ENCODE data around the gene LRRC40. TPM values are rescaled to one million over a fixed set of nuclear protein-coding genes. Genes with fewer than 3 reads are reported as not detected.
A peak's percentile ranks its signal among the peaks of the same experiment; 100 is the strongest.
"Not testable (repeated sequence)": the region's sequence is repeated elsewhere in the genome, so short reads cannot be mapped to it uniquely, and the experiment has no call there.

Gene LRRC40
- 17.7 and 19.9 TPM in 2 replicates for total RNA-seq

DNA sequence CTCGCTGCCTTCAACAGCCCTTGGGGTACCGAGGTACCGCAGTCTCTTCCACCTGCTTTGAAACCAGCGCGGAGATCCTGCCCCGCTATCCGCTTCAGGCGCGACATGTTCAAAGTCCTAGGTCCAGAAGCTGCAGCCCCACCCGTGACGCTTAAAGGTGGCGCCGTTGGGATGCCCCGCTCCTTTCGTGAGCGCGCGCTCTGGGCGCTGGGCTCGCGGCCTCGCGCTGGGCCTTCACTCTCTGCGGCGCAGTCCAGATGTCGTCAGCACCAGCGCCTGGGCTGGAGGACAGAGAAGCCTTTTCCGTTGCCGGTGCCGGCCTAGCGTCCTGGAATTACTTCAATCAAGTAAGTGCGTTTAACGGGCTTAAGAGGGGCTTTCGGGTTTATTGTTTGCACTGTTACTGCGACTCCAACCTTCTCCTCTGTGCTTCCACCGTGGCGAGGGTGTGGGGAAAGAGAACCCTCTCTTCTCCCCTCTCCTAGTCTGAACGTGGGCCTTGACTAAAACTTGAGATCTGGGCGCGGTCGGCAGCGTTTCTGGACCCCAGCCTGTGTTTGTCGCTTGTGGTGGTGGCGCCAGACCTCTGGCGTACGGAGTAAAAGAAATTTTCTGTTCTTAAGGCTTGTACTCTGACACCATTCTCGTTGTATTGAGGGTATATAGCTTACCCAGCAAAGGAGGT, at the start of gene LRRC40:
Gene LRRC40 (minus strand): TSS at position 146 of the 685 bp plus-strand sequence. CDS start 39 bp downstream, at position 107.
- peak; percentile 92 to 98 for DNase-seq (ENCODE audit: low read depth in 2 of 2)

- DNase-seq (ENCODE audit: low read depth in 2 of 2), result no peak
These were observed 43.4 kb upstream of the LRRC40 start for GRCh38 chr1:70248729-70249128.

GRCh38 chr1:70247768-70248167, 42.4 kb upstream of the LRRC40 start:
- DNase-seq (ENCODE audit: low read depth in 2 of 2), result no peak

GRCh38 chr1:70247122-70247521, 41.7 kb upstream of the LRRC40 start:
- DNase-seq (ENCODE audit: low read depth in 2 of 2), result no peak

GRCh38 chr1:70239940-70240339, 34.6 kb upstream of the LRRC40 start:
- DNase-seq (ENCODE audit: low read depth in 2 of 2), result no peak

GRCh38 chr1:70234733-70235132, 29.4 kb upstream of the LRRC40 start:
- DNase-seq (ENCODE audit: low read depth in 2 of 2), result no peak

GRCh38 chr1:70231475-70231874, 26.1 kb upstream of the LRRC40 start:
- DNase-seq (ENCODE audit: low read depth in 2 of 2), result no peak

DNA sequence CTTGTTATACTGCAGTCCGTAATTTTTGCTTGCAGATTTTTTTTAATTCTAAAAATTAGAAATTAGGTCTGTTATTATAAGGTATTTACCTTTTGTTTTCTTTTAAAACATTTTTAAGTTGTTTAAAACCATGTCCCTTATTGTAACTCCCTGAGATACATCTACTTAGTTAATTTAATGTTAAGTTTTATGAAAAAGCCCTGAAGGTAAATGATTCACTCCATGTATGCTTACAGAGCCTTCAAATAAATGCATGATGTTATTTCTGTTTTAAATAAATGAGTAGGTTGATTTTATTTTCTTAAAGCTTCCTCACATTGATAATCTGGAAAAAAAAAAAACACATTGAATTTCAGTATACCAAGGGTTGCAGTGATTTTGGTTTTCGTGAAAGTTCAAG, 23.3 kb upstream of the LRRC40 start:
- no peak for DNase-seq (ENCODE audit: low read depth in 2 of 2)

DNA sequence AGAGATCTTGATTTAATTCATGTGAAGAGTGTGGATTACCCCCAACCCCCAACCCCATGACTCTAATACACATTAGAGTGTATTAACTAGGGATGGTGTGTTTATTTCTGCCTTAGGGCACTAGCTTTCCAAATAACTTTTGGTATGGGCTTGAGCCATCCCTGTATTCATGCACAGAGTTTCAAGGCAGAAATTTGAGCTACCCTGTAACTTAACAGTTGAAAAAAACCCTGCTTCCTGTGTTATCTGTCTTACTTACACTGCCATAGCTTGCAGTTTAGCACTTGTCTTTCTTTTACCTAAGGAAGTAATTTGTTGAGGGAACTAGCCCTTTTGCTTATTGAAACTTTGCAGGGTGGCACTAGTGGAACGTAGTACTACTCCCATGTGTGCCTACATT, 22.1 kb upstream of the LRRC40 start:
- no peak for DNase-seq (ENCODE audit: low read depth in 2 of 2)

DNA sequence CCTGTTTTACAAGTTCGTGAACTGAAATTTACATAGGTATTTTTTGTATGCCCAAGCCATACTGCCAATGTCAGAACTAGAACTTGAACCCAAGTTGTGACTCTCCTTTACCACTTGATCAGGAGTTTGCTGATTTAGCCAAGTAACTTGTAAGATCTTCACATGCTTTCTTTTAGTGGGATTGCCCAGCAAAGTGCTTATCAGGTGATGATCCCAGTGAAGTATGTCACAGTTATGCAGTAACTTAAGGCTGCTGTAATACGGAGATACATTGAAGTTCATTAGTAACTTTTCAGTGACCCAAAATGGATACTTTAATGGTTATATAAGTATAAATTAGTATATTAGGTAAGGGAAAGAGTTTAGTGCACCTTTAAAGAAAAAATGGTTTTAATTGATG, 19.6 kb upstream of the LRRC40 start:
- no peak for DNase-seq (ENCODE audit: low read depth in 2 of 2)

DNA sequence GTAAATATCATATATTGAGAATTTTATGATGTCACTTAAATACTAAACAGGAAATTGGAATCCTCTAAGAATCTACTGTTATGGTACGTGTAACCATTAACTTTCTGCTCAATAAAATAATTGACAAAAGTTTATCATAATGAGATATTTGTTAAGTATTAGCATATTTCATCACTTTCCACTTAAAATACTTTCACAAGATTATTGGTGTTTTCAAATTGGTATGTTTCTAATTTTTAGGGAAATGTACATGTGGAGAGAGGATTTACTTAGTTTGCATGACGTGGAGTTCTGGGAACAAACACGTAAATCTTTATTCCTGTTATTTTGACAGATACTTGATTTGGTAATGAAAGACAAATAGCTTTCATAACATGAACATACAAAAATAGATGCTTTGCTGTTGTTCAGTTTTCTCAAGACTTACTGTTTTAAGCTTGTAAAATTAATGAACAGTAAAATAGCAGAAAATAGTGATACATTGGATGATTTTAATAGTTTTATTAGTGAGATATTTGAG, 17.4 kb upstream of the LRRC40 start:
- peak in 1 of 2 donors; percentile 7 for DNase-seq (ENCODE audit: low read depth in 2 of 2)

- peak; percentile 84 to 95 for DNase-seq (ENCODE audit: low read depth in 2 of 2)
These were observed 16.1 kb upstream of the LRRC40 start, which contains the start of gene SRSF11 for GRCh38 chr1:70221238-70222121. Gene SRSF11 (plus strand): TSS chr1:70221380. CDS start chr1:70221637, 257 bp downstream.

GRCh38 chr1:70220517-70221237, 15.3 kb upstream of the LRRC40 start:
- no peak for DNase-seq (ENCODE audit: low read depth in 2 of 2)

DNA sequence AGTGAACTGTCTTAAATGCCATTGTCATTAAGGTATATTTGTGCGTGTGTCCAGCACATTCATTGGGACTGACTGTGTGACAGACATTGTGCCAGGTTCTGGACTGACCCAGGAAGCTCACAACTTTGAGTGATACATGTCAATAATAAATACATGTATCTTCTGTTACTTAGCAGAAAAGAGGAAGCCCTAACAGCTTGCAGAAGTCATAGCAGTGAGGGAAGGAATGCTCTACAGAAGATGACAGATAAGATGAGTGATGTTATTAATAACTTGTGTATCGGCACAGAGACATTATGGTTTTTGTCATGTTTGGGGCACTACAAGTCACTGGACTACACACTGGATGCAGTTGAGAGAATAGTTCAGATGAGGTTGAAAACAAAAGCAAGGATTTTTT, 14.6 kb upstream of the LRRC40 start:
- DNase-seq (ENCODE audit: low read depth in 2 of 2), result no peak

GRCh38 chr1:70211541-70211940, 6.2 kb upstream of the LRRC40 start:
- DNase-seq (ENCODE audit: low read depth in 2 of 2), result no peak

DNA sequence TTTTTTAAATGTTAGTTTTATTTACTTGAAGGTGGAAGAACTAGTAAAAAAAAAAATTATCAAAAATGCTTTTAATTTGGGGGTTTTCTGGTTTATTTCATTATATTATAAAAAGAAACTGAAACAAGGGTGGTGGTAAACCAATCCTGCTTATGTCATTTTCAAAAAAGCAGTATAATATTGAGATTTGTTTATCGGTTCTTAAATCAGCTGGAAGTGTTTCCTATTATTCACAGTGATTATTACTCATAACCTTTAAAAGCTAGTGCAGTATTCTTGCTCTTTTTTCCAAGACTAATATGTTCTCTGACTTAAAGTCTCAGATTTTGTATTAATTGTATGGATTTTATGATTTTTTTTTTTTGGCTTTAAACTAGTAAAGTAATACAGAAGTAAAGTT, 5.4 kb upstream of the LRRC40 start:
- peak in 1 of 2 donors; percentile 26 for DNase-seq (ENCODE audit: low read depth in 2 of 2)

DNA sequence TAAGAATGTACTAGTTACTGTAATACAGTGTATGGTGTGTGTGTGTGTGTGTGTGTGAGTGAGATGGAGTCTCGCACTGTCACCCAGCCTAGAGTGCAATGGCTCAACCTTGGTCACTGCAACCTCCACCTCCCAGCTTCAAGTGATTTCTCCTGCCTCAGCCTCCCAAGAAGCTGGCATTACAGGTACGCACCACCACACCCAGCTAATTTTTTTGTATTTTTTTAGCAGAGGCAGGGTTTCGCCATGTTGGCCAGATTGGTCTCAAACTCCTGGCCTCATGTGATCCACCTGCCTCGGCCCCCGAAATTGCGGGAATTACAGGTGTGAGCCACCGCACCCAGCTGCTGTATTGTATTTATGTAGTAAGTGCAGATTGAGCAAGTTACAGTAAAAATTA, 2.9 kb upstream of the LRRC40 start:
- DNase-seq (ENCODE audit: low read depth in 2 of 2), result no peak

DNA sequence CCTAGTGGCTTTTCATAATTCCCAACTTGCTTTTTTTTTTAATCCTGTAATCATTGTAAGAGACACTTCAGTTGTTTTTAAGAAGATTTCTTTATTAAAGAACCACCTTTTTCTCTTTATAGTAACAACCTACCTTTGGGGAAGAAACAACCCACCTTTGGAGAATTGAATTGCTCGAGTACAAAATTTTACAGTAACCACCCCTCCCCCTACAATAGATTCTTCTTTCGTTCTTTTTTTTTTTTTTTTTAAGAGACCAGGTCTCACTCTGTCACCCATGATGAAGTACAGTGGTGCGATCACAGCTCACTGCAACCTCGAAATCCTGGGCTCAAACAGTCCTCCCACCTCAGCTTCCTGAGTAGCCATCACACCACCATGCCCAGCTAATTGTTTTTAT, 2.1 kb upstream of the LRRC40 start:
- DNase-seq (ENCODE audit: low read depth in 2 of 2), result no peak

DNA sequence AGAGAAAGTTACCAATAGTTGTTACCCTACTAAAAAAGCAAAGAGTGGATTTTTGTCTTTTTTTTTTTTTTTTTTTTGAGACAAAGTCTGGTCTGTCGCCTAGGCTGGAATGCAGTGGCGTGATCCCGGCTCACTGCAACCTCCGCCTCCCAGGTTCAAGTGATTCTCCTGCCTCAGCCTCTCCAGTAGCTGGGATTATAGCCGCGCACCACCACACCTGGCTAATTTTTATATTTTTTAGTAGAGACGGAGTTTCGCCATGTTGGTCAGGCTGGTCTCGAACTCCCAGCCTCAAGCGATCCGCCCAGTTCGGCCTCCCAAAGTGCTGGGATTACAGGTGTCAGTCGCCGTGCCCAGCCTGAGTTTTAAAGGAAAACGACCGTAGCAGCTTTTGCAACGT, 1.5 kb upstream of the LRRC40 start:
- not testable (repeated sequence) for DNase-seq (ENCODE audit: low read depth in 2 of 2)

GRCh38 chr1:70205071-70205433, 327 bp downstream of the LRRC40 start:
- DNase-seq (ENCODE audit: low read depth in 2 of 2), result no peak

GRCh38 chr1:70204600-70204999, 779 bp downstream of the LRRC40 start:
- peak in 1 of 2 donors; percentile 22 for DNase-seq (ENCODE audit: low read depth in 2 of 2)

DNA sequence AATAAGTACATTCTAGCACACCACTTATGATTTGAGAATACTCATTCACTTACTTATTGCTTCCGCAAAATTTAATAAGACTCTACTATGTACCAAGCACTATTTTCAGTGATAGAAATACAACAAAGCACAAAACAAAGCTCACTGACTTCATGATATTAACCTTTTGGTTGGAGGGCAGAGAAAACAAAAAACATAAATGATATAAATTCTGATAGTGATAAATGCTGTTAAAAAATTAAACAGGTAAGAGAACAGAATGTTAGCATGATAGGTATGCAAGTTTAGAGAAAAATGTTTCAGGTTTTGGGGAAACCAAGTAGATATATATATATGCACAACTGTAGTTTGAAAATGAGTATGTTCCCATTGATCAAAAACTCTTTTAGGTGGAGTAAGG, 1.2 kb downstream of the LRRC40 start:
- DNase-seq (ENCODE audit: low read depth in 2 of 2), result no peak

Measured in dermis microvascular lymphatic vessel endothelial cell (primary cell).